NCI-H2081 (cell line): Measurements from ENCODE around the gene SNX30.

Experiments
- DNase-seq, 2 experiments: peaks; one replicate each; lab custom pipeline; 2025; lab: John Stamatoyannopoulos, UW

SNX30 gene

DNA sequence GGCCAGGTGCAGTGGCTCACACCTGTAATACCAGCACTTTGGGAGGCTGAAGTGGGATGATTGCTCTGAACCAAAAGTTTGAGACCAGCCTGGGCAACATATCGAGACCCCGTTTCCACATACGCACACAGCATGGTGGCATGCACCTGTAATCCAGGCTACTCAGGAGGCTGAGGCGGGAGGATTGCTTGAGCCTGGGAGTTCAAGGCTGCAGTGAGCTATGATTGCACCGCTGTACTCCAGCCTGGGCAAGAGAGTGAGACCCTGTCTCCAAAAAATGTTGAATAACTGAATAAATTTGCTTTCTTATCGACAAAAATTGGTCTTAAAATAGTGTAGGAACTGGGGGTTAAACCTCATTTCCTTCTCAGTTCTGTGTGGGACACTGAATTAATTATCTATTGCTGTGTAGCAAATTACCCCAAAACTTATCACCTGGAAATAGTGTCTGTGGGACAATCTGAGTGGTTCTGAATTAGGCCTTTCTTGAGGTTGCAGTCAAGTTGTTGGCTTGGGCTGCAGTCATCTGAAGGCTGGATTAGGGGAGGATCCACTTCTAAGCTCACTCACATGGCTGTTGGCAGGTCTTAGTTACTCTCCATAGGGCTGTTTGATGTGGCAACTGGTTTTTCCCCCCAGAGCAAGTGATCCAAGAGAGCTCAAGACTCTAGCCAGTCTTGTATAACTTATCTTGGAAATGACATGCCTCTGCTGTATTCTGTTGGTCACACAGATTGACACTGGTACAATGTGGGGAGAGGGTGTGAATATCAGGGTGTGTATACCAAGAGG is 2.0 kb downstream of the SNX30 start:
- no peak for DNase-seq

DNA sequence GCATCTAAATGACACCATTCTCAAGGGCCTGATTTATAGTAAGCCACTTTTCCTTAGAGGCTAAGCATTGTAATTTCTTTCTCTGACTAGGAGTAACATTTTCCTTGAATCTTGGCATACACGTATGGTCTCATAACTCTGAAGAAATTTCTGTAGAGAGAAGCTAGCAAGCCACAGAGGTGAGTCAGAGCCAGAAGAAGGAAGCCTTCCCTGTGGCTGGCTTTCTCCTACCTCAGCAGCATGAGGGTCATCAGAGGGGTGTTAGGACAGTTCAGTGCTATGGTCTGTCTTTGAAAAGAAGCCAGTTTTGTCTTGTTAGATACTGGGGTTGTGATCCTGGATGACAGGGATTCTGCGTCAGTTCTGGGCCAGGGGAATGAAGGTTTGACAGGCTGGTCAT is 3.2 kb downstream of the SNX30 start:
- no peak for DNase-seq

DNA sequence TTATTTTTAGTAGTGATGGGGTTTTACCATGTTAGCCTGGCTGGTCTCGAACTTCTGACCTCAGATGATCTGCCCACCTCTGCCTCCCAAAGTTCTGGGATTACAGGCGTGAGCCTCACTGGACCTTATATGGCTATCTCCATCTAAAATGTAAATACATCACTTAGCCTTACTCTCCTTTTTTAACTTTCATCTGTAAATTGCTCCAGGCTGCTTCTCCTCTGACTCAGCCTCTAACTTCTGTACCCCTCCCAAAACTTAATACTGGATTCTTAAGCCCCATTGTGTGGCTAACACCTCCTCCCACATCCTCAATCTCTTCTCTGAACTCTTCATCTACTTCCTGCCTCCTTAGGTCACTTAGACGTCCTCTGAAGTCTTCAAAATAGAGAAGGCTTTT is 4.0 kb downstream of the SNX30 start:
- DNase-seq, result no peak

DNA sequence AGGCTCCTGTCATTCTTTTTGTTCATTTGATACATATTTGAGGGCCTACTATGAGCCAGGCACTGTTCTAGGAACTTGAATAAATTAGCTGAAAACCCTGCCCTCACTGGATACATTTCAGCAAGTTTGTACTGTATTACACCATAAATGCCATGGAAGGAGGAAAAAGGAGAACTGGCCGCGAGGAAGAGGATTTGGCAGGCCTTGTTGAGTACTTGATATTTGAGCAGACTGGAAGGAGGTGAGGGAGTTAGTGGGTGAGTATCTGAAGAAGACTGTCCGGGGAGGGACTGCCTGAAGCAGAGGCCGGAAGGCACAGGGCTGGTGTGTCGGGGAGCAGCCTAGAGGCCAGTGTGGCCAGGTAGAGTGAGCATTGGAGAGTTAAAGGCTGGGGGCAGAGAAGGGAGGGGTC is 4.5 kb downstream of the SNX30 start:
- DNase-seq, result no peak

DNA sequence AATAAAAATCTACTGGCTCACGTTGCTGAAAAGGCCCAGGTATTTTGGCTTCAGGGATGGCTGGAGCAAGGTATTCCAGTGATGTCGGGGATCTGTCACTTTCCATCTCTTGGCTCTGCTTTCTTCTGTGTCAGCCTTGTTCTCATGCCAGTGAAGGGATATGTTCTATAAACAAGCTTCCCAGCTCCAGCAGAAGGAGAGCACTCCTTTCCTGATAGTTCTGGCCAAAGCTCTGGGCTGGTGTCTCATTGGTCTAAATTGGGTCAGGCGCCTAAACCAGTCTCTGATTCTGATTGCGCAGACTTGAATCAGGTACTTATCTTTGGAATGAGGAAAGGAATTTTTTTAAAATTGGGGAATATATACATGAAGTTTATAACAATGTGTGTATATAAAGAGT is 5.1 kb downstream of the SNX30 start:
- no peak for DNase-seq

DNA sequence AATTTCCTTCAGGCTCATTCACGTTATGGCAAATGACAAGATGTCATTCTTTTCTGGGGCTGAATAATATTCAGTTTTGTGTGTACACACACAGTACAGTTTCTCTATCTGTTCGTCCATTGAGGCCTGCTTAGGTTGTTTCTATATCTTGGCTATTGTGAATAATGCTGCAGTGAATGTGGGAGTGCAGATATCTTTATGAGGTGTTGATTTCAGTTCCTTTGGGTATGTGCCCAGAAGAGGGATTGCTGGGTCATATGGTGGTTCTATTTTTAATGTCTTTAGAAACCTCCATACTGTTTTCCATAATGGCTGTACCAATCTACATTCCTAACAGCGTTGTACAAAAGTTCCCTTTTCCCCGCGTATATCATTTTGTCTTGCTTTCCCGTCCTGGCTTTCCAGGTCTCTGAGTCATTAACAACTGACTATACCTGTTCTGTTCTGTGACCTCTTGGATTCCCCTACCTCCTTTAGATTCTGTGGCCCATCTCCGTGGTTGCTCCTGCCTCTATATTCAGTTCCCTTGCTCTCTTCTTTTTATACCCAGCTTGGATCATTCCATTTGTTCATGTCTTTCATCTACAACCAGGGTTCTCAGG is 6.8 kb downstream of the SNX30 start:
- DNase-seq, result no peak

DNA sequence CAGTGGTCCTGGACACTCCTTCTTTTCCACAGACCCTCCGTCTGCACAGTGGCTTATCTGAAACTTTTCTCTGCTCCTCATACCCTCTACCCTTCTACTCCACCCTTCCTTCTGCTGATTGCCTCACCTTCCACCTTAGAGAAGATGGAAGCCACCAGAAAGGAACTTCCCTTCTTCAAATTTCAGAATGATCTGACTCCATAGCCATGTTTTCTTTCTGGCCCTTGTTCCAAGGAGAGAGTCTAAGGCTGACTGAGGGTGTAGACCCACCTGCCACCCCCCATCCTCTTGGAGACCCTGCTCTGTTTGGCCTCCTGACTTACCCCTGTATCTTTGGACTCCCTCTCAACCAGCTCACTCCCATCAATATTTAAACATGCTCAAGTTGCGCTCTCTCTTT is 7.4 kb downstream of the SNX30 start:
- DNase-seq, result no peak

DNA sequence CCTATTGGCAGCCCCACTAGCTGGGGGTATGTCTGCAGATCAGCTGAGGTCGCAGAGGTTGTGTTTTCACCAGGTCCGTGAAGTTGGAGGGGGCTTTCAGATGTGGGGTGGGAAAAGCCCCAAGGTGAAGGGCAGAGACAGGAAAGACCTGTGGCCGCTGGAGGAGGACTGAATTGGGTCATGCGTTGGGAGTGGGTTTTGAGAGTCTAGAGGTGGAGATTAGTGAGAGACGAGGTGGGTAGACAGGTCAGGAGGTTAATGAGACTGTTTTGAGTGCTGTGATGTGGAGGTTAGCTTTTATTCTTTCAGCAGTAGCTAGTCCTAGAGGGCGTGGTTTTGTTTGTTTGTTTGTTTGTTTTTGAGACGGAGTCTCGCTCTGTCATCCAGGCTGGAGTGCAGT is 10.3 kb downstream of the SNX30 start:
- no peak for DNase-seq

DNA sequence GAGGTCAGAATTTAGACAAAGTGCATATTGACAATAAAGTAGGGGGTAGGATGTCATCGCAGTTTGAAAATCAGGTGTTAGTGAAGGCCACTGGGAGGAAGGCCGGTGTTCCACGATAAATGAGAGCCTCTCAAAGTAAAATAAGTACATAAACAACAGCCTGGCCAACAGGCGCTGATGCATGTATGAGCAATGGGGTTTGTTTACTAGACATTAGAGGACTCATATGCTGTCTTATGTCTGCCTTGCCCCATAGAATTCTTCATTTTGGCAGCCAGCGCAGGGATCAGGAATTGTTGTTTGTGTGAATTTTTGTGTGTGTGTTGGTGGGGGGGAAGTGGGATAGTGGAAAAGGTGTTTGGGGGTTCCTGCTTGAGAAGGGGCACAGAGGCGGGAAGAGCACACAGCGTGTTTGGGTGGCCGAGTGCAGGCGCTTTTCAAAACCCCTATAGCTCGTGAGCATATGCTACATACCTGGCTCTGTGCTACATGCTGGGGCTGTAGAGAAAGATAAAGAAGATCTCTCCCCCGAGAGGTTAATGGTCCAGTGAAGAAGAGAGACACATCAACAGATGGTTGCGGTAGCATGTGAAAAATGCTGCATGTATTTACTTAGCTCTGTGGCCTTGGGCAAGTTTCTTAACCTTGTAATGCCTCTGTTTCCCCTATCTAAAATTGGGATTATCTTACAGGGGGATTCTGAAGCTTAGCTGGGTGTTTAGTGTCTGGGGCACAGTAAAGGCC is 11.5 kb downstream of the SNX30 start:
- DNase-seq, result no peak

DNA sequence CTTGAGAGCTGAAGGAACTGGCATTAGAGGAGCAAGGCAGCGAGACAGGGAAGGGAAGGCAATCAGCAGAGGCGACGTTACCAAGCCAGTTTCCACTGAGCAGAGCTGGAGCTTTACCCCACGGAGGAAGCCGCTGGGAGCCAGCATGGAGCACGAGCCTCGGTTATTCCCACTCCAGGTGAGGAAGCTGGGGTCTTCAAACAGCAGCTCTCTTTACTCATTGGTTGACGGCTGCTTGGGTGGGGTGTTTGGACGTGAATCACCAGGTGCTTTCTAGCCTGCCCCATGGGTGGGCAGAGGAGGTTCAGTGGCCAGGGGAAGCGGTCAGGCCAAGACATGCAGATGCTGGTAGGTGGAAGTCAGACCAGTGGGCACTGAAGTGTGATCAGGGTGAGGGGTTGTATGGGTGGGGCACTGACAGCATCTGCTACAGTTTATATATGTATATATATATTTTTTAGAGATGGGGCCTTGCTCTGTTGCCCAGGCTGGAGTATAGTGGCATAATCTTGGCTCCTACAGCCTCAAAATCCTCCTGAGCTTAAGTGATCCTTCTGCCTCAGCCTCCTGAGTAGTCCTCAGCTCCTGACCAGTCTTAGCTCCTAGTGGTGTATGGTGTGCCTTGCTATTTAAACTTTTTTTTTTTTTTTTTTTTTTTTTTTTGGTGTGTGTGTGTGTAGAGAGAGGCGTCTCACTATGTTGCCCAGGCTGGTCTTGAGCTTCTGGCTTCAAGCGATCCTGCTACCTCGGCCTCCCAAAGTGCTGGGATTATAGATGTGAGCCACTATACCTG is 12.4 kb downstream of the SNX30 start:
- no peak for DNase-seq

DNA sequence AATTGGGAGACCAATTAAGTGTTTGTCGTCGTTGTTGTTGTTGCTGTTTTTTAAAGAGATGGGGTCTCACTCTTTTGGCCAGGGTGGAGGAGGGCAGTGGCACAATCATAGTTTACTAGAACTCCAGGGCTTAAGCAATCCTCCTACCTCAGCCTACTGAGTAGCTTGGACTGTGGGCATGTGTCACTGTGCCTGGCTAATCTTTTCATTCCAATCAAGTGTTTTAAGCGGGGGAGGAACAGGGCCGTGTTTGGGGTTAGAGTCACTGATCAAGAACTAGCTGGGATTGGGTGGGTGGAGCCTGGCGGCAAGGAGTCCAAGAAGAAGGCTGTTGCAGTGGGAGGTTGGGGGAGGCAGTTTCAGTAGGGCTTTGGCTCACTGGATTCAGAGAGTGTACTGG is 13.8 kb downstream of the SNX30 start:
- no peak for DNase-seq

DNA sequence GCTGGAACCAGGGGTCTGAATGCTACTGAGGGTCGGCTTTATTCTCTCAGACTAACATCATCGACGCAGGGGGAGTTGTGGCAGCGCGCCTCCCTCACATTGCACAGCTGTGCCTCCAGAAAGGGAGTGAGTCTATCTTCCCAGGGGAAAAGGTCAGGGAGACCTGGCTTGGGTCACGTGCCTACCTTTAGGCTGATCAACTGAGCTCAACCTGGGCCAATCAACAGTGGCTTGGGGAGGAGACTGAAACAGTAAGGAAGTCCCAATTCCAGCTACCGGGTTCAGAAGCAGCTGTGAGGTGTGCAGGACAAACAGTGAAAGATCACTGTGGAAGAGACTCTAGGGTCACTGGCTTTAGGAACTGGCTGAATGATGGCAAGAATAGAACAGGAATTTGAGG is 14.3 kb downstream of the SNX30 start:
- no peak for DNase-seq

DNA sequence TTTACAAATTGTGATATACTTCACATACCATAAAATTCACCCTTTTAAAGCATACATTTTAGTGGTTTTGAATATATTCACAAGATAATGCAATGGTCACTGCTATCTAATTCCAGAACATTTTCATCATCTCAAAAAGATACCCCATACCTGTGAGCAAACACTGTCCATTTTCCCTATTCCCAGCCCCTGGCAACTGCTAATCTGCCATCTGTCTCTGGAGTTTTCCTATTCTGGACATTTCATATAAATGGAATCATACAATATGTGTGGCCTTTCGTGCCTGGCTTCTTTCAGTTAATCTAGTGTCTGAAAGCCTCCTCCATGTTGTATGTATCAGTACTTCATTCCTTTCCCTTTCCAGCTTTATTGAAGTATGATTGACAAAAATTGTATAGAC is 14.7 kb downstream of the SNX30 start:
- no peak for DNase-seq

DNA sequence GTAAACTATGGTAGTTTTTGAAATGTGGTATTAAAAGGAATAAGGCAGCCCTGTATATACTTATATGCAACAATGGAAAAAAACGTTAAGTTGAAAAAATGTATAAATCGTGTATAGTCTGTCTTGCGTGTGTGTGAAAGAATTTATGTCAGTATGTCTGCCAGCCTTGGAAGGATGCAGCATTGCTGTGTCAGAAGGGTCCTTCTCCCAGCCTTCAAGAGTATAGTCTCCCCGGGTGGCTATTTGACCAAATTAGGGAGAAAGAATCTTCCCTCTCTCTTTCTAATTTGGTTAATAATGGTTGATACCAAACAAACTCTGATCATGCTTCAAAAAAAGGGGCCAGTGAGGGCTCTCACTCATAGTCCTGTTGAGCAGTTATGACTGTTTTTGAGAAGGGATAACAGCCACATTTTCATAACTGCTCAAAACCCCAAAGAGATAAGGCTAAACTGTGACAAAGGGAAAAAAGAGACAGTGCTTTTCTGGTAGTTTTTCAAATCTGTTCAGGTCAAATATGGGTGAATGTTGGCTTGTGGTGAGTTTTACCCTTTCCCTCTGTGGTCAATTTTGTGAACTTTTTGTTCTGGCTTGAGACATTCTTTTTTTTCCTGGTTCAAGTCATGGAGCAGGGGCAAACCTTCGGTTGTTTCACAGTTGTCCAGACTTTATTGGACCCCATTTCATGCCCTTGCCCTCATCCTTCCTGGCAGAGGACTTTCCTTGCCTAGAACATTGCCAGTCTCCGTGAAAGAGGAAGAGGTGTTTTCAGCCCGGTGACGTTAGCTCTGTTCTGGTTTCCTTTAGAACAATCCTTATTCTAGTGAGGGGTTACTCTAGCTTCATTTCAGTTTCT is 21.0 kb downstream of the SNX30 start:
- DNase-seq, result no peak

DNA sequence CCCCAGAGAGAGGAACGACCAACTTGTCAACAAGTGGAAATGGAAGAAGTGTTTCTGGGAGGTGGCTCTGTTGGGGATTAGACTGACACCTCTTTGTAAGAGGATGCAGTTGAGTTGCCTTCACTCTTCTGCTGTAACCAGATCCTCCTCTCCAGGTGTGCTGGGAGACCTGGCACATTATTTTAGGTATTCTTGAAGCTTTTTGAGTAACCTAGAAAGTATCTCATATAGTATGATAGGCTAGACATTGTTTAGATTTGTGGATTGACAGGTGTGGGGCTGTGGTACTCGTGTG is 21.6 kb downstream of the SNX30 start:
- no peak for DNase-seq

DNA sequence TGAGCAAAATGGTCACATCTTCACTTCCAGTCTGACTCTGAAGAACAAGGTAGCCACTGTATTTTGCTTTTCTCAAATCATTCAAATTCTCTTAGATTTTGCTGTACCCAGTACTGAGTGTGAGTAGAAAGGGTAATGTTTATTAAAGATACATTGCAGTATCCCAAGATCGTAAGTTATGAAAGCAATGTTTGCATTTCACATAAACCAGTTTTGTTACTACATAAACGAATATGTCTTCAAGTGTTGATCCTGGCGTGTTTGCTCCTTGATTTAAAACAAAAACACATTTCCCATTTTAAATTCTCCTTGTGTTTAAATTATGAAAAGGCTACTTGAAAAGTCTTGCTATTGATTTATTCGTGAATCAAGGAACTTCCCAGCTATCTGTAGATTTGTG is 22.0 kb downstream of the SNX30 start:
- DNase-seq, result no peak

DNA sequence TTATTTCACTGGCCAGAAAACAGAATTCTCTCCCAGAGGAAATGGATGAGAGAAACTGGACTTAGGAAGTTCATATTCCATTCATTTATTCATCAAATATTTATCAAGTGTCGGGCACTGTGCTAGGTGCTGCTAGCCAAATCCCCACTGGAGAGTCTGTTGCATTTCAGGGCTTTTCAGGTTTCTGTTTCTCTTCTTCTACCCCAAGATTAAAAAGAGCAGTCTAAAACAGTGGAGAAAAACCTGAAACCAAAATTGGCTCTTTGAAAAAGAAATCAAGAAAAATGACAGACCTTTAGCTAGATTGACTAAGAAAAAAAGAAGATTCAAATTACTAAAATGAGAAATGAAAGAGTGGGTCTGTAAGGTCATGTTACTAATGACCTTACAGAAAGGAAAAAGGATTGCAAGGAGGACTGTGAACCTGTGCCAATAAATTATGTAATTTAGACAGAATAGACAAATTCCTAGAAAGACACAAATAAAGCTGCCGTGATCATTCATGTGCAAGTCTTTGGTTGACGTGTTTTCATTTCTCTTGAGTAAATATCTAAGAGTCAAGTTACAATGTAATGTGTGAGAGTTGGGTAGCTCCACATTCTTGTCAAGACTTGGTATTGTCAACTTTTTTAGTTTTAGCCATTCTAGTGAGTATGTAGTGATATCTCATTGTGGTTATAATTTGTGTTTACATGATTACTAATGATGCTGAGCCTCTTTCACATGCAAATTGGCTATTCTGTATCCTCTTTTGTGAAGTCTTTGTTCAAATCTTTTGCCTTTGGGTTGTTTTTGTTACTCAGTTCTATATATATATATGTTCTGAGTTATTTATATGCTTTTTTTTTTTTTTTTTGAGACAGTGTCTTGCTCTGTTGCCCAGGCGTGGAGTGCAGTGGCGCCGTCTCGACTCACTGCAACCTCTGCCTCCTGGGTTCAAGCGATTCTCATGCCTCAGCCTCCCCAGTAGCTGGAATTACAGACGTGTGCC is 23.7 kb downstream of the SNX30 start:
- DNase-seq, result no peak

DNA sequence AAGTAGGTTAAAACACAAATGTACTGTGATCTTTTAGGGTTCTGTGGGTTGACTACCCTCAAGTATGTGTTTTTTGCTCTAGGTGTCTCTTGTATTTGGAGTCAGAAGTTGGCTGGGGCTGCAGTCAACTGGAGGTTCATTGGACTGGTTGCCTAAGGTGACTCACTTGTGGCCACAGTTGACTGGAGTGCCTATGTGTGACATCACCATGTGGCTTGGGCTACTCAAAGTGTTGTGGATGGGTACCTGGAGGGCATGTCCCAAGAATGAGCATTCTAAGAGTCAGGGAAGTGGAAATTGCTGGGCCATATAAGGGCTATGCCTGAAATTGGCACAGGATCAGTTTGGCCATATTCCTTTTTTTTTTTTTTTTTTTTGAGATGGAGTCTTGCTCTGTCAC is 27.4 kb downstream of the SNX30 start:
- DNase-seq, result no peak

DNA sequence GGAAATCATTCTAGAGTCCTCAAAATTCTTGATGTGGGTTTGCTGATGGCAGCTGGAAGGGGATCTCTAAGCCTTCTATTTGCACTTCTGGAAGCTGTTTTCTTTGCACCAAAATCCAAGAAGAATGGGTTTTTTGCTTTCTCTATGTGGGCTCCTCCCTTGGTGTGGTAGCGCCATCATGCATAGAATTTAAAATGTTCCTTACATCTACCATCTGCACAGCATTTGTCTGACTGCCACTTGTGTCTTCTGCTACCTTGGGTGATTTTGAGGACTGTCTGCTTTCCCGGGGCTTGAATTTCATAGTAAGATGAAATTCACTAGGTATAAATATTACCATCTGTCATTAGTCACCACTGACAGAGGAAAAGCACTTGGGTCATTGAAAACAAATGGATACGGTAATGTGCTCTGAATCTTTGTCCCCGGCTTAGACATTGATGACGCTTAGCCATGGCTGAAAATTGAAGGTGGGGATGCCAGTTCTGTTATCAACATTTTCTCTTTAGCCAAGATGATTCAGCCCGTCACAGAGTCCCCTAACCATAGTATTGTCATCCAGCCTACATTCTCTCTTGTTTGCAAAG is 30.0 kb downstream of the SNX30 start:
- no peak for DNase-seq

DNA sequence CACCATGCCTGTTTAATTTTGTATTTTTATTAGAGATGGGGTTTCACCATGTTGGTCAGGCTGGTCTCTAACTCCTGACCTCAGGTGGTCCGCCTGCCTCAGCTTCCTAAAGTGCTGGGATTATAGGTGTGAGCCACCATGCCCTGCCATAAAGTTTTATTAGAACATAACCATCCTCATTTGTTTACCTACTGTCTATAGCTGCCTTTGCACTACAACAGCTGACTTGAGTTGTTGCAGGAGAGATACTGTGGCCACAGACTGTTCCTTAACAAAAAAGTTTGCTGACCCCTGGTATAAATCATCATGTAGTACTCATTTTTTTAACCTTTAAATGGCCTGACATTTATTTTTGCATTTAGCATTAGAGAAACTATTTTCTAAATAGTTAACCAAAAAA is 31.7 kb downstream of the SNX30 start:
- DNase-seq, result no peak
